ENCODE results near the gene PGAP1. TPM values are rescaled to one million over a fixed set of nuclear protein-coding genes. Genes with fewer than 3 reads are reported as not detected.

Gene PGAP1
- total RNA-seq, 4 donors from 2014 or later = 19.4 to 76.3 (median 23.7) TPM

- no peak for DNase-seq
- H3K4me1 ChIP-seq = no peaks in the 10 kb centered on the region
- intact Hi-C loops (cut with DNase I; ENCODE audit: low total_unique reads) = no loop called here
Observed at GRCh38 chr2:196954001-196954400, 27.5 kb upstream of the PGAP1 start.

GRCh38 chr2:196952936-196953335 lies 26.4 kb upstream of the PGAP1 start:
- Histone ChIP-seq H3K4me1 (no peaks in the 10 kb centered on the region), H3K27ac (no peak overlapping the region), H3K4me3 (no peak overlapping the region), H3K27me3 (no peaks in the 10 kb centered on the region), H3K9me3 (no peaks in the 10 kb centered on the region), H3K36me3 (no peaks in the 10 kb centered on the region)
- intact Hi-C loops (cut with DNase I; ENCODE audit: low total_unique reads) = no loop called here
- TF ChIP-seq POLR2A (IDR thresholded peaks at IDR 0.05) = no peak
- TF ChIP-seq CTCF (IDR thresholded peaks at IDR 0.05) = no peak
- no peak for DNase-seq

More at GRCh38 chr2:196954001-196954400, 27.5 kb upstream of the PGAP1 start:
- Histone ChIP-seq H3K27me3 (no peaks in the 10 kb centered on the region), H3K27ac (no peak overlapping the region), H3K9me3 (no peaks in the 10 kb centered on the region), H3K4me3 (no peak overlapping the region), H3K36me3 (no peaks in the 10 kb centered on the region)
- no peak for TF ChIP-seq CTCF (IDR thresholded peaks at IDR 0.05)
- no peak for TF ChIP-seq POLR2A (IDR thresholded peaks at IDR 0.05)

GRCh38 chr2:196951973-196952372 lies 25.5 kb upstream of the PGAP1 start:
- Histone ChIP-seq H3K4me3 (no peak overlapping the region), H3K9me3 (no peaks in the 10 kb centered on the region)
- intact Hi-C loops (cut with DNase I; ENCODE audit: low total_unique reads) = no loop called here

GRCh38 chr2:196949116-196949515 lies 22.6 kb upstream of the PGAP1 start:
- H3K4me1 ChIP-seq = no peaks in the 10 kb centered on the region
- TF ChIP-seq POLR2A (IDR thresholded peaks at IDR 0.05) = no peak
- no peak for TF ChIP-seq CTCF (IDR thresholded peaks at IDR 0.05)
- intact Hi-C loops (cut with DNase I; ENCODE audit: low total_unique reads) = no loop called here
- H3K9me3 ChIP-seq = no peaks in the 10 kb centered on the region
- no peak overlapping the region for H3K27ac ChIP-seq
- H3K4me3 ChIP-seq = no peak overlapping the region
- no peaks in the 10 kb centered on the region for H3K27me3 ChIP-seq
- no peak for DNase-seq
- no peaks in the 10 kb centered on the region for H3K36me3 ChIP-seq

More at GRCh38 chr2:196951973-196952372, 25.5 kb upstream of the PGAP1 start:
- no peaks in the 10 kb centered on the region for H3K27me3 ChIP-seq
- no peaks in the 10 kb centered on the region for H3K4me1 ChIP-seq
- DNase-seq = no peak
- H3K27ac ChIP-seq = no peak overlapping the region
- no peak for TF ChIP-seq POLR2A (IDR thresholded peaks at IDR 0.05)
- no peak for TF ChIP-seq CTCF (IDR thresholded peaks at IDR 0.05)
- H3K36me3 ChIP-seq = no peaks in the 10 kb centered on the region

- DNase-seq = no peak
- intact Hi-C loops (cut with DNase I; ENCODE audit: low total_unique reads) = no loop called here
- TF ChIP-seq POLR2A (IDR thresholded peaks at IDR 0.05) (no peak), CTCF (IDR thresholded peaks at IDR 0.05) (no peak)
Observed at GRCh38 chr2:196944570-196944969, 18.1 kb upstream of the PGAP1 start.

More at GRCh38 chr2:196944570-196944969, 18.1 kb upstream of the PGAP1 start:
- no peaks in the 10 kb centered on the region for H3K36me3 ChIP-seq
- no peaks in the 10 kb centered on the region for H3K4me1 ChIP-seq
- H3K9me3 ChIP-seq = no peaks in the 10 kb centered on the region
- H3K27me3 ChIP-seq = no peaks in the 10 kb centered on the region
- no peak overlapping the region for H3K4me3 ChIP-seq
- H3K27ac ChIP-seq = no peak overlapping the region

All from uterus (tissue), 4 donors.